SW480 (cell line): ENCODE measurements around the gene COLQ.

ENCODE experiments used
- DNase-seq: peaks from one replicate; pipeline ENCODE4 v3.0.0-alpha.2; 2016; ENCODE audit warnings: low spot score

COLQ gene

DNA sequence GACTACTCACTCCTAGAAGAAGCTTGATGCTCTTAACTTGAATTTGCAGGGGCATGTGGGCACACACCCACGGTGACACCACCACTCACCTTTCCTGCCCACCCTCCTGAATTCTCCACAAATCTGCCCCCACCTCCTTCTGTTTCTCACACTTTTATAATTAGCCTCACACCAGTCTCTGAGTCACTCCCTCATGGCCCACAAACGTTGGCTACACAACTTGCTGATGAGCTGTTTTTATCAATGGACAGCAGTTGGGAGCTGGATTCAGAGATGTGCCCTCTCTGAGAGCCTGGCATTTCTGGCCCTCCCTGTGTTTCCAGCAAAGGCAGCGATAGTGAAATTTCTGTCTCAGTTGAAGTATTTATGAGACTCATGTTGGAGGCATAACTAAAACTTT, 1.3 kb downstream of the COLQ start:
- no peak for DNase-seq

DNA sequence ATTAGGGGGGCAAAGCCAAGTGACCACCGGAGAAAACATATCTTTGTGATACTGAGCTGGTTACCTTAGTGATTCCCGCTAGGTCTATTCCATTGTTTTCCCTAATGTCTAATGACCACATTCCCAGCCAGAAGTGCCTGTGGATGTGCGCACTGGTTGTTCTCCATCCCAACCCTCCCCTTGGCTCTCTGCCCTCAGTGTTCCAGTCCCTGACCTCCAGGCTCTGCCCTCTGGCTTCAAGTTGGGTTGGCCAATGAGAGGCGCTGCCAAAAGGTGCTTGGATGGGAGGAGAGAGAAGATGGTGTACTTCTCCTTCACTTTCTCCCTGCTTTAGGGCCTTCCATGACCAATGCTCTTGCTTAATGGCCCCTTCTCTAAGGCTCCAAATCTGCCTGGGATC, 2.4 kb downstream of the COLQ start:
- no peak for DNase-seq

DNA sequence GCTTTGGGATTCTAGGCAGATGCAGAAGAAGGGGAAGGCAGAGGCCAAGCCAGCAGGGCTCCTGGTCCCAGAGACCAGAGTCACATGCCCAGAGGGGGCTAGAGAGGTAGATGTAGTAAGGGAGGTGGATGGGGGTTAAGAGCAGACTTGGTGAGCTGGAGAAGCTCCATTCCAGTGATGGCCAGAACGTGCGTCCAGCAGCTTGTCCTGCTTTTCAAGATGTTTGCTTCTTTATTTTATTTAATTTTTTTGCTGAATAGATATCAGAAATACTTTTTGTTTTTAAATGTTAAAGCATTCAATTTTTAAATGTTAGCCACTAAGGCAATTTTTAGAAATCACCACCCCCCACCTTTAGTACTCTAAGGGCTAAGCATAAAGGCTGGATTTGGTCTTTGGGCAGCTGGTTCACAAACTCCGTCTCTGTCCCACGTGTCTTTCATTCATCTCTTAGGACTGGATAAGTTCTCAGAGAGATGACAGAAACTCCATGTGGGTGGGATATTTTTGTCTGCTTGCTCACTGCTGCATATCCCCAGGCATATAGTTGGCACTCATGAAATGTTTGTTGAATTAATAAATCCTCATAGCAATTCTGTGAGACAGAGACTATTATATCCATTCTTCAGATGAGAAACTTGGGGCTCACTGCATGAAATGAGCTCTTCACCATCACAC, 6.7 kb downstream of the COLQ start:
- no peak for DNase-seq

DNA sequence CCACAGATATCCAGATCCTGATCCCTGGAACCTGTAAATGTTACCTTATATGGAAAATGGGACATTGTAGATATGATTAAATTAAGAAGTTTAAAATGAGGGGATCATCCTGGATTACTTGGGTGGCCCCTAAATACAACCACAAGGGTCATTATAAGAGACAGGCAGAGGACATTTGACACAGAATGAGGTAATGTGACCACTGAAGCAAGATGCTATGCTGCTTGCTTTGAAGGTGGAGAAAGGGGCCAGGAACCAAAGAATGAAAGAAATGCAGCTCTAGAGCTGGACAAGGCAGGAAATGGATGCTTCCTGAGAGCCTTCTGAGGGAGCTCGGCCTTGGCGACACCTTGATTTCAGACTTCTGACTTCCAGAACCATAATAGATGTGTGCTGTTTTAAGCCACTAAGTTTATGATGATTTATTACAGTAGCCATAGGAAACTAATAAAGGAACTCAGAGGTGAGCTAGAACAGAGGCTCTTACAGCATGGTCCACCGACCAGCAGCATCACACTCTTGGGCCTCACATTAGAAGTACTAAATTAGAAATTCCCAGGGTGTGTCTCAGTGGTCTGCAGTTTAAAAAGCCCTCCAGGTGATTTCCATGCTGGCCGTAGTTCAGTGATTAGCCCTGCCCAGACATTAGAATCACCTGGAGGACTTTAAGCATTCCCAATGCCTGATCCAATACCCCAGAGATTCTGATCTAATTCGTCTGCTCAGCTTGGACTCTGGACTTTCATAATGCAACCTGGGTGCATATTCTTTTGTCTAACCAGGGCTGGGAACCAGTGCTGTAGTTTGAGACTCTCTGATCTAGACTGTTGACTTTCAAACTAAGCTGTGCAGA, 7.5 kb downstream of the COLQ start:
- DNase-seq, result no peak

DNA sequence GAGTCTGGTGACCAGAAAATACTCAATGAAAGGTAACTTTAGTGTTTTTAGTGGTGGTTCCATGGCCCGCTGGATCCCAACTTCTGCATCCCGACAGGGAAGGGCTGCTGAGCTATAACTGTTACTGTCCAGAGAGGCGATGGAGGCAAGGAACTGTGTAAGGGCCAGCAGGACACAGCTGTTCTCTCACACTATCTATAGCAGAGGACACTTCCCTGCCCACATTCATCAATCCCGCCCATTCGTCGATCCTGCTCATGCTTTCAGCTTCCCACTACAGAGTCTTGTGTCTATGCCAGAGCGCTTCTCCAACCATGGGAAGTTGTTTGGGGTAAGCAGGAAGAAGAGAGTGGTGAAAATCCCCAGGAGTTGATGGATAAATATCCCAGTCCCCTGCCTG, 8.4 kb downstream of the COLQ start:
- DNase-seq, result no peak

DNA sequence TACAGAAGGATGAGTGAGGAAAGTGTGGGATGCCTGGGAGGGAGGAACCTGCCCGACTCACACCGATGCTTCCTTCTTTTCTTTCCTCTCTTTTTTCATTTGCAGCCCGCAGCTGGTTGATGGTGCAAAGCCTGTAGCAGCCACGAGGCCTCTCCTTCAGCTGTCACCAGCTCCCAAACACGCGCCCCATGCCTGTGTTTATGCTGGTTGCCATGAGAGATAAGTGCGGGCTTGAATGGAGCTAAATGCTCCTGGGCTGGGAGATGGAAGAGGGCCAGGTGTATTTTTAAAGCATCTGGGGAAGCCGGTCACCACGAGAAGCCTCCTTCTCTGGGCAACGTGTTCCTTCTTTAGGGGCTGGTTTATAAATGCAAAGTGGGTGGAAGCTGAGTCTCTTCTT, 9.3 kb downstream of the COLQ start:
- no peak for DNase-seq

DNA sequence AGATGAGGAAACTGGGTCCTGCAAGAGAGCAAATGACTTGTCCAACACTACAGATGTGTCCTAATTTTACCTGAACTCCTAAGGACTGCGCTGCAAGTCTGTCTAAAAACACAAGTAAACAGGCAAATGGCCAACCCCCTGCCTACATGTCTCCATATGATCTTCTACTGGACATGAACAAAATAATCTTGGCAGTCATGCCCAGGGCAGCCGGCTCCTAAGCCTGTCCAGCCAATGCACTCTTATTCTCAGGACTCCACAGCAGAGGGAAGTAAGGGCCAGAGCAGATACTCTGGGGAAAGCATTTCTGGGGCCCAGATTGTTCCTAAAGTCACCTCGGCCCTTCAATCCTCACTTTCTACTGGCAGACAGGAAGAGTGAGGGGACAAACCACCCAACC, 10.3 kb downstream of the COLQ start:
- no peak for DNase-seq

DNA sequence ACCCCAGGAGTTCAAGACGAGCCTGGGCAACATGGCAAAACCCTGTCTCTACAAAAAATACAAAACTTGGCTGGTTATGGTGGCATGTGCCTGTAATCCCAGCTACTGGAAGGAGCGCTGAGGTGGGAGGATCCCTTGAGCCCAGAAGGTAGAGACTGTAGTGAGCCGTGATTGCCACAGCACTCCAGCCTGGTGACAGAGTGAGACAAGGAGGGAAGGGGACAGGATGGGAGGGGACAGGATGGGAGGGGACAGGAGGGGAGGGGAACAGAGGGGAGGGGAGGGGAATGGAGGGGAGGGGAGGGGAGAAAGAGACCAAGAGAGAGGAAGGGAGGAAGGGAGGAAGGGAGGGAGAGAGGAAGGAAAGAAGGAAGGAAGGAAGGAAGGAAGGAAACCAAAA, 11.0 kb downstream of the COLQ start:
- DNase-seq, result no peak

DNA sequence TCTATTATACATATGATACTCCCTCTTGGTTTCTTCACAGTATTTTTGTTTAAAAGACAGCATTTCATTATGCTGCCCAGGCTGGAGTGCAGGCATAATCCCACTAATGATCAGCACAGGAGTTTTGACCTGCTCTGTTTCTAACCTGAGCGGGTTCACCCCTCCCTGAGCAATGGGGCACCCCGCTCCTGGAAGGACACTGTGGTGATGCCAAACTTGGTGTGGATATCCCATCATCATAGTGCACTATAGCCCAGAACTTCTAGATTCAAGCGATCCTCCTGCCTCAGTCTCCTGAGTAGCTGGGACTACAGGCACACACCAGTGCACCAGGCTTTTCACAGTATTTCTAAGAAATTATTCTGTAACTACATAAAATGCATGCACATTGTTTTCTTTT, 14.9 kb downstream of the COLQ start:
- DNase-seq, result no peak

DNA sequence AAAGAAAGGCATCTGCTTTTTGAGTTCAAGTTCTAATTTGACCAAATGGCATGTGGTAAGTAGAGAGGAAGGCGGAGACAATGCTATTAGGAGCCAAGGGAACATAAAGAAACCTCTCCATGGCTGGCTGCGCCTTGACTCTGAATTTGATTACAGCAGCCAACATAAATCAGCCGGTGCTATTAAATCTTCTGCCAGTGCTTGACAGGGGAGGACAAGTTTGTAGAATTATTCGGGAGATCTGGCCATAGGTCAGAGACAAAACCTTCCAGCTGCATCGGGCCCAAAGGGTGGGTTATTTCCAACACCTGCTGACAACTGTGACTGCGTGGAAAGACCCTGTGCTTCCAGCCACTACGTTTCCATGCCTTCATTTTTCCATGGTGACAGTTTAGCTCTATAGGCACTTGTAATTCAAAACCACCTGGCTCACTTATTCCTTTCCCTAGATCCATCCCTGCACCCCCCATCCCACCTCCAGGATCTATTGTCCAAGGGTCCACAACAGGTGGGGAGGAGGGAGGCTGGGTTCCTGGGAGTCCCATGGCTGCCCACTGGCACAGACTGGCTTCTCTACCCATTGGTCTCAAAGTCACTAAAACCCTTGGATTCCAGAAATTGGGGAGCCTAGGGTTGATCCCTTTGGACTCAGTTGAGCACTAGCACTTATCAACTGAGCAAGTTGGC, 15.9 kb downstream of the COLQ start:
- no peak for DNase-seq

DNA sequence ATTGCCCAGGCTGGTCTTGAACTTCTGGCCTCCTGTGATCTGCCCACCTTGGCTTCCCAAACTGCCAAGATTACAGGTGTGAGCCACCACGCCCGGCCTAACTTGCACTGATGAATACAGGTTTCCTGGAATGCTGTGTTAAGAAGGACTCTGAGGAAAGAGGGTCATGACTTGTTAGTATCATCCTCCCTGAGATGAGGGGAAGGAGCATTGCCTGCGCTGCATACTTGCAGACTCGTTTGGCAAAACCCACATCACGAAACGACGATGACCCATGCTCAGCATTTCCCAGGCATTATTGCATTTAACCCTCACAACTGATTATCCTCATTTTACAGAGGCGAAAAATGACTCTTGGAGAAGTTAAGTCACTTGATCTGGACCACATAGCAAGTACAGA, 18.9 kb downstream of the COLQ start:
- no peak for DNase-seq

DNA sequence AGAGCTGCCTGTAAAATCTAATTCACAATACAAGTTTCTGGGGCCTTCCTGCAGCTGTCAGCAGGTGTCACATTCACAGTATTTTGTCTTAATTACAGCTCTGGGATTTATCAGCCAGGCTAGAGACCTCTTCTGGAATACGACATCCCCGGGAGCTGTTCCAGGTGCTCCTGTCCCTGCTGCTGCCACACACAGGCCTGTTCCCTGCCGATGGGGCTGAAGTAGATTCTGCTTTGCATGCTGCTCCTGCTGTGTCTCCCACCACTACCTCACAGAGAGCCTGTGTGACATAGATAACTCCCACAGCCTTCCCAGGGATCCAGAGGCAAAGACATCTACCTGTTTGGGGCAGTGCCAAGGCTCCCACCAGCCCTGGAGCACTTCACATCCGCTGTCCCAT, 20.4 kb downstream of the COLQ start:
- DNase-seq, result no peak

DNA sequence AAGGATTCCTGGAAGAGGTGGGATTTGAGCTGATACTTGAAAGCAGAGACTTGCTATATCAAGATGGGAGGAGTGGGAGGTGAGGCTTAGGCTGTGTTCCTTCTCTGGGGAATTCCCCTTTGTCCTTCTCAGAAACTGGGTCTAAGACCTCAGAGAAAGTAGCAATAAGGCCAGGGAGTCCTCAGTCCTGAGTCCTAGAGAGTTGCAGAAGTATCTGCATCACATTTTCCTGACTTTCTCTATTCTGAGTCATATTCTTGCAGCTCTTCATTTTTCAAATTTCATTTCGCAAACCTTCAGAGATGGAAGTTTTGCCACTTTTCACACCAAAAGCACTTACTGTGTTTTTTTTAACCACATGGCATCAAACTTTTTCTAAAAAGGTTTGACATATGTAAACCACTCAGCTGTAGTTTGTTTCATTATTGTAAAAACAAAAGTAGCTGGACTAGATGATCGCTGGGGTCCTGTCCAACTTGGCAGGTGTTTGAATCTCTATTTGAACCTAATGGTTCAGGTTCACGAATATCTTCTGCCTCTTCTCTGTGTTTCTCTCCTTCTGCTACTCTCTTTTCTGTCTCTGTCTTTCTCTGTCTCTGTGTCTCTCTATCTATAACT, 21.3 kb downstream of the COLQ start:
- no peak for DNase-seq

DNA sequence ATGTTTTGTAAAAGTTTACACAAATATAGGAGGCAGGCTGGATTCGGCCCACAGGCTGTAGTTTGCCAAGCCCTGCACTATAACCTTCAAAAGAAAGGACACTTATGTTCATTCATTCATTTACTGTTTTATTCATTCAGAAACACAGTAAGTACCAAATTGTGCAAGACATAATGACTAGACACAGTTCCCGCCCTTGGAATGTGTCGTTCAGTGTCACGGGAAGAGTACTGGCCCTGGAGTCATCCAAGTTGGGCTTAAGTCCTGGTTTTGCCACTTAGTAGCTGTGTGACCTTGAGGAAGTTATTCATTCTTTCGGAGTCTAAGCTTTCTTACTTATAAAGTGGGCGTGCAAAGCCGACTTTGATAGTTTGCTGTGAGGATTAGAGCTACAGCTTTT, 22.0 kb downstream of the COLQ start:
- DNase-seq, result no peak

DNA sequence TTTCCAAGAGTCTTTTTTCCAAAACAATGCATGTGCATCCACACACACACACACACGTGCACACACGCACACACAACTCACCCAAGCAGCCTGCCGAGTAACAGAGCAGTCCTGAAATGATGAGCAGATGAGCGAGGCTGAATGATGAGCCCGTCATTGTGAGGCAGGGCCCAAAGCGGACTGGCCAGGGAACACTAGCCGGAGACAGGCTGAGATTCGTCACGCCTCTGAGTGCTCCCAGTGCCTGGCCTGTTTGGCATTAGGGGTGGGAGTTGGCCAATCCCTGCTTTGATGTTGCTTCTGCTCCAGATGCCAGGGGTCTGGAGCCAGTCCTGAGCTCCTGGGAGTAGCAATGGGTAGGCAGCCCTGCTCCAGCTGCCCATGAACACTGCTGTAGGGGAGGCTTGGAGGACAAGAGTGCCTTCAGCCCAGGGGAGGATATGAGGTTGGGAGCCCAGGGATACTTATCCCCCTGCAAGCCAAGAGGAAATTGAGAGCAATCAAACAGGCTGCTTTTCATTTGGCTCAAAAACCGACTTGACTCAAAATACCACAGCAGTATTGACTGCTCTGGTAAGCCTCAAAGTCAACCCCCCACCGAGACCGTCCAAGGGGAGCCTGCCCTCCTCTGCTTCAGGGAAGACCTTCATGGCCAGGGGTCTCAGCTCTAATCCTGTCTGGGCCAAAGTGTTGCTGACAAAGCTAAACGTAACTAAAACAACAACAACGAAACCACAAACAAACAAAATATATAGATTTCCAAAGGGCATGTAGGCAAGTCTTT, 22.9 kb downstream of the COLQ start:
- DNase-seq, result no peak

DNA sequence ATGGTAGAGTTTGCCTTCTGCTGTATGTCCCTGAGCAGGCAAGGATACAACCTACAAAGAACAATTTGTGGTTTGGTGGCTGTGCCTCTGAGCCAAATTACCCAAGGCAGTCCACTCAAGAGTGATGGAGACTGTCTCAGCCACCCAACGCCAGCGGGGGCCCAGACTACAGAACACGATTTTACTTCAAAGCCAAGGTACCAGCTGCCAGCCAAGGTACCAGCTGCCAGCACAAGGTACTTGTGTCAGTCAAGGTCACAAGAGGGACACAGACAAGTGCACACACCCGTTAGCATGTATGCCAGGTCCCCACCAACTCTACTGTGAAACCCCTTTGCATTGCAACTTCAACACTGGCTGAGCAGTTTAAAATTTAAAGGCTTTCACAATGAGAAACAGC, 23.5 kb downstream of the COLQ start:
- DNase-seq, result no peak

DNA sequence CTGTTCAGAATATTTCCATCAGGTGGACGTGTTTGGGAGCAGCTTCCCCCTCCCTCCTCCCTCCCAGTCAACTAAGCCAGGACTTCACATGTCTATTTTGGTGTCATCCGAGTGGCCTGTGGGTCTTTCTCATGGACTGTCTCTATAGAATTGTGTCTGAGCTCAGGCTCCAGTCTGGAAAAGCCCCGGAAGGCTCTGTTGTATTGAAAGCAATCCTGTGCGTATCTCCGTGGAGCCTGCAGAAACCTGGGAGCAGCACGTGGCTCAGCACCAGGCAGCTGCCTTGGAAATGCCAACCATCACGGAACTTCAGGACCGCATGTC, 25.2 kb downstream of the COLQ start:
- DNase-seq, result no peak

DNA sequence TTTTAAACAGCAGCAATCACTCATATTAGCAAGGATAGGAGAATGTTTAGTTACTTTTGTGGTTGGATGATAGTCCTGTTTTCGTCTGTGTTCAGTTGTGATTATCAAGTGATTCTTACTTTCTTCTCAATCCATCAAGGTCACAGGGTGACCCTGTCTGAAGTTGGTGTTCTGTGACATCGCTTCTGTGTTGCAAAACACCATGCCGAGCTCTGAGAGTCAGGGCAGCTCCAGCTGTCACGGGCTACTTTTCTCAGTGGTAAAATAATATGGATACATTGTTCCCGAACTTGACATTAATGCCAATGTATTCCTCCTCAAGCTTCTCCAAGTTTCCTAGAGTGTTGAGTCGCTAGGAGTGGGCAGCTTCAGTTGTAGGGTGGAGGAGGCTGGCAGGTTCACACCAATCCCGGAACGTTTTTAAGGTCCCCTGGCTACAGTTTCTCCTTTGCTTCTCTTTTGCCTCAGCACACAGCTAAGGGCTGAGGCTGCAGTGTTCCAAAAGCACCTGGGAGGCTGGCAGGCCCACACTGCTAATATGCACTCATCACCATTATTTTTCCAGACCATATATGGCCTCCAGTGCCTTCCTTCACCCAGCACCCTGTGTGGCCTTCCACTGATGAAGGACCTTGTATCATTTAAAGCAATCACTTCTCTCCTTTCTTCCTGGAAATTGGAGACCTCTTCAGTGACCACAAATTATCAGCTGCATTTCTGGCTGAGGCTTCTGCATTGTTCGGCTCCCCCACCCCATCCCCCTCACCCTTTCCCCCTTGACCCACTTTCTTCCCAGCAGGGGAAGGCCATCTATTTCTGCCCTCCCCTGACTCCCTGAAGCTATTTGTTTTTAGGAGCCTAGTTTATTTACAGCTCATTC, 25.8 kb downstream of the COLQ start:
- DNase-seq, result no peak

DNA sequence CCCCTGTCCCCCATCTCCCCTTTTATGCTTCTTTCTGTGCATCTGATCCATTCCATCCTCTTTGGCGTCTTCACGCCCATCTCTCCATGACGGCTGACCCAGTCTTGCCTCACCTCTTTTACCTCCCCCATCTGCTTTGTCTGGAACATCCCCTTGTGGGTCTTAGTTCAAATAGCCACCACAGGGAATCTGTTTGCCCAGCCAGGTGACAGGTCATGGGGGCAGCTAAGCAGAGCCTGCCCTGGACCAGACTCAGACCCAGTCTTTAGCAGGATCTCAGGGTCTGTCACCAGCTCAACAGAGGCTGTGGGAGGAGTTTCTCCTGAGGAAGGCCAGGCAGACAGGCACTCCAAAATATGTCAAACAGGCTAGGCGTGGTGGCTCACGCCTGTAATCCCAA, 28.1 kb downstream of the COLQ start:
- DNase-seq, result no peak

DNA sequence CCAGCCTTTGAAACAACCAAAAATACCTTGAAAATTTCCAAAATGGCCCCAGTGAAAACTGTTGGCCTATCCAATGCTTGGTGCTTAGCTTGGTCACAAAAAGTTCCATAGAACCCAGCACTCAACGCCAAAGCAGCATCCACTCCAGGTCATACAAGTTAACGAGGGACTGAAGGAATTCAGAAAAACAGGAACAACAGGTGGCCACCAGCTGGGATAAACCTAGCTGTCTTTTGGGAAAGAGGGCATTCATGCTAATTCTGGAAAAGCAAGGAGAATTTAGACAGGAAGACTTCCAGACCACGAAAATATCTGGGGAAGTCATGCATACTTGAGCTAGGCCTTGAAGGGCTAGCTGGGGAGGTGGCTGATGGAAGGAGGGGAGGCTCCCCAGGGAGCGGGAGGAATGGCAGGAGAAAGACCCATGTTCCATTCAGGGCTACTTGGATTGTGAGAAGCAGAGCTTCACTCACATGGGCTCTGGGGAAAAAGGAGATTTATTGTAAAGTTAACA, 28.6 kb downstream of the COLQ start:
- DNase-seq, result no peak

DNA sequence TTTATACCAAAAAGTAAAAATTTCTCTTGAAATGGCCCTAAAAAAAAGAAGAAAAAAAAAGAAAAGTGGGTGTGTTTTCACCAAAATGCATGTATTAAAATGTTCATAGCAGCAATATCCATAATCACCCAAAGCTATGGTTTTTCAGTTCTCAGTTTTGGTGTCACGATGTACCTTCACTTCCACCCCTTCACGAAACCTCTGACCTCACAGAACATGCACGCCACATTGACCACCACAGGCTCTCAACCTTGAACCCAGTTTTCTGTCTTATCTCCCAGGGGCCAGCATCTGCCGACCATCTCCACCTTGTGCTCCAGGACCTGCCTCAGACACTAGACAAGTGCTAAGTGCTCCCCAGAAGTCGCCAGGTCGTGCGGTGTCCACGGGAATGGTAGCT, 30.4 kb downstream of the COLQ start:
- no peak for DNase-seq
